Osteocyte (in vitro differentiated cells): Measurements from ENCODE around the gene CMIP. TPM values are rescaled to one million over a fixed set of nuclear protein-coding genes. Genes with fewer than 3 reads are reported as not detected.

Source experiments
- DNase-seq: peaks from one replicate; pipeline ENCODE4 v3.0.0; 2021; ENCODE audit warnings: mixed read lengths; ENCODE audit not compliant: unreplicated experiment; ENCODE audit errors: extremely low spot score
- H3K27ac Mint-ChIP-seq: one replicate; pipeline ENCODE4 v1.8.0; 2021; ENCODE audit warnings: mild to moderate bottlenecking, mixed read lengths; ENCODE audit not compliant: unreplicated experiment
- H3K27me3 Mint-ChIP-seq: one replicate; pipeline ENCODE4 v1.8.0; 2021; ENCODE audit warnings: mixed read lengths; ENCODE audit not compliant: unreplicated experiment
- H3K36me3 Mint-ChIP-seq: one replicate; pipeline ENCODE4 v1.8.0; 2021; ENCODE audit warnings: mixed read lengths; ENCODE audit not compliant: unreplicated experiment
- H3K4me1 Mint-ChIP-seq: one replicate; pipeline ENCODE4 v1.8.0; 2021; ENCODE audit warnings: mixed read lengths; ENCODE audit not compliant: unreplicated experiment
- H3K4me3 Mint-ChIP-seq: one replicate; pipeline ENCODE4 v1.8.0; 2021; ENCODE audit warnings: mild to moderate bottlenecking, moderate library complexity, mixed read lengths; ENCODE audit not compliant: unreplicated experiment
- H3K9me3 Mint-ChIP-seq: one replicate; pipeline ENCODE4 v1.8.0; 2021; ENCODE audit warnings: mixed read lengths; ENCODE audit not compliant: unreplicated experiment
- total RNA-seq: library from RNA; stranded (reverse); gene quantifications from 2 replicates; pipeline ENCODE4 v1.2.1, GENCODE V29; 2021
- TF ChIP-seq, protein P1 (sequence below): fragments of 200-600 bp; sonication (generic); IDR thresholded peaks from 2 replicates; pipeline ENCODE4 v1.5.0; 2021; ENCODE audit warnings: antibody characterized with exemption, mild to moderate bottlenecking, moderate library complexity

The CMIP gene
- total RNA-seq, 1 donor from 2014 or later, result 38.0 TPM

DNA sequence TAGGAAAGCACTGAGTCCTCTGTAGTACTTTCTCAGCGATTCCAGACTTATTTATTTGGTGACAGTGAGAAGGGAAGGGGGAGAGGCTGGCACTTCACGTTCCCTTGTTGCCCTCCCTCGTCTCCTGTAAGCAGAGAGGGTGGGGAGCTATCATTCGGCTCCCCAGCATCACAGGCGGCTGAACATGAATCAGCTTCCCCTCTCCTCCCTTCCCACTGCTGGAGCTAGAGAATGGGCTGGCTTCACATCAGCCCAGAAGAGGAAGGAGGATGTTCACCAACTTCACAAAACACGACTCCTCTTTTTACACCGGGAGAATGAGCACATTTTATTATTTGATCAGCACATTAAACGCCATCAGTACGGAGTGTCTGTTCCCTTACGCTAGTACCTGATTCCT lies 6.7 kb upstream of the CMIP start:
- Mint-ChIP-seq H3K4me1 (peaks cover 4% of the 10 kb centered on the region), H3K9me3 (peaks cover 5% of the 10 kb centered on the region), H3K36me3 (no peaks in the 10 kb centered on the region), H3K27me3 (no peaks in the 10 kb centered on the region), H3K4me3 (no peak overlapping the region), H3K27ac (no peak overlapping the region)
- TF ChIP-seq, protein P1, sequence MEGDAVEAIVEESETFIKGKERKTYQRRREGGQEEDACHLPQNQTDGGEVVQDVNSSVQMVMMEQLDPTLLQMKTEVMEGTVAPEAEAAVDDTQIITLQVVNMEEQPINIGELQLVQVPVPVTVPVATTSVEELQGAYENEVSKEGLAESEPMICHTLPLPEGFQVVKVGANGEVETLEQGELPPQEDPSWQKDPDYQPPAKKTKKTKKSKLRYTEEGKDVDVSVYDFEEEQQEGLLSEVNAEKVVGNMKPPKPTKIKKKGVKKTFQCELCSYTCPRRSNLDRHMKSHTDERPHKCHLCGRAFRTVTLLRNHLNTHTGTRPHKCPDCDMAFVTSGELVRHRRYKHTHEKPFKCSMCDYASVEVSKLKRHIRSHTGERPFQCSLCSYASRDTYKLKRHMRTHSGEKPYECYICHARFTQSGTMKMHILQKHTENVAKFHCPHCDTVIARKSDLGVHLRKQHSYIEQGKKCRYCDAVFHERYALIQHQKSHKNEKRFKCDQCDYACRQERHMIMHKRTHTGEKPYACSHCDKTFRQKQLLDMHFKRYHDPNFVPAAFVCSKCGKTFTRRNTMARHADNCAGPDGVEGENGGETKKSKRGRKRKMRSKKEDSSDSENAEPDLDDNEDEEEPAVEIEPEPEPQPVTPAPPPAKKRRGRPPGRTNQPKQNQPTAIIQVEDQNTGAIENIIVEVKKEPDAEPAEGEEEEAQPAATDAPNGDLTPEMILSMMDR, result no peak
- DNase-seq, result no peak

DNA sequence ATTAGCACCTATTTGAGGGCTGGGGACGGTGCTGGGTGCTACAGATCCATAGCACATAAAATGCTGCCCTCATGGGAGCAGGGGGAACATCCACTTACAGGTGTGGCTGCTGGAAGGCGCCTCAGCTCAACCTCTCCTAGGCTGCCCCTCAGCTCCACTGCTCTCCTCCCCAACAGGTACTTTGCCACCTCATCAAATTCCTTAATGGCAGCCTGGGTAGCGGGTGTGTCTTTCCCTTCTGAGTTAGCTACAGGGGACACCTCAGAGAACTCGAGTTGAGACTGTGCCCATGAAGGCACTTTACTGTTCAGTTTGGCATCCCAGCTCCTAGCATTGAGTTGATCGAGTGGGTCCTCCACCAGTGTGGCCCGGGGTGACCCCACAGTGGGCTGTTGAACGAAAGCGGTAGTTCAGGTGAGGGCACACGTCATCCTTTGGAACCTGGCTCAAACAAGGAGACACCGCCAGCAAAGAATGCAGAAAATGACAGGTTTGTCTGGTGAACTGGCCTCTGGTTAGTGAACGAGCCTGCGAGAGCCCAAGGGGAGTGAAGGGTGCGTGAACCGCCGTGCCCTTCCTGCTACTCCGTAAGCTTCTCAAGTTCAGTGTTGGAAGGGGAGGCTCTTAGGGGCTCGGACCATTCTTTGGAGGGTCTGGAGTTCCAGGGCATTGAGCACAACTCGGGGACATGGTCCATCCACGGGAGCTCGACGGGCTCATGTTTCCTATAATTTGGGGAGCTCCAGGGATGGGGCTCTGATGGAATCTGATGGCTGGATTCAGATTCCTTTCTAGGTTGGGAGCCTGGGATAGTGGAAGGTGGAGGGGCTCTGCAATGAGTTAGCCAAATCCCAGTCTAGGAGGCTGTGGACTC lies 3.5 kb upstream of the CMIP start:
- no peaks in the 10 kb centered on the region for H3K36me3 Mint-ChIP-seq
- no peak overlapping the region for H3K27ac Mint-ChIP-seq
- no peak overlapping the region for H3K4me3 Mint-ChIP-seq

DNA sequence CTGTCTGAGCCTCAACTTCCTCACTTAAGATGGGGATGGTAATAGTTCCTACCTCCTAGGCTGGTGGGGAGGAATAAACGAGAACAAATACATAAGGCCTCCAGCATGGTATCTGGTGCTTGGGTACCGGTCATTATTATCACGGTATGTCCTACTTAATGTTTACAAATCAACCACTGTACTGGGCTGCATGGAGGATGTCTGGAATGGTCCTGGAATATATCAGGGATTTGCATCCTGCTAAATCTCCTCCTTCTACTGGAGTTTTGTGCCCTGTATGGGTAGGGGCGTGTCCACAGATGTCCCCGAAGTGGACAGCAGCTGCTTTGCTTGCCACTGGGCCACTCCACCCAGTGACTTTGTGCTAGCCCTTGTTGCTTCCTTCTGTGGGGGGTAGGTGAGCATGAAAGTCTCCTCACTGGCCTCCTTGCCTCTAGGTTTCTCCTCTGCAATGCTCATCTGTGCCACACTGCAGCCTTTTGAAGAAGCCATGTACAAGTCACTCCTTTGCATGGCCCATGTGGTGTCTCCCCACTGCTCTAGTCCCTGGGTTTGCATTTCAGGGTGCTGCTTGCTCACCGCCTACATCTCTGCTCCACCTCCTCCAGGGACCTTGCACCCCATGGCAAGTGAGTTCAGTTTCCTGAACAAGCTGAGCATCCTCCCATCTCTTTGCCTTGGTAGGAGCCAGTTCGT lies 2.2 kb upstream of the CMIP start:
- Mint-ChIP-seq H3K4me3 (no peak overlapping the region), H3K27me3 (no peaks in the 10 kb centered on the region), H3K27ac (no peak overlapping the region)

More for the DNA sequence above, 3.5 kb upstream of the CMIP start:
- H3K4me1 Mint-ChIP-seq, result peaks cover 13% of the 10 kb centered on the region
- H3K27me3 Mint-ChIP-seq, result no peaks in the 10 kb centered on the region
- no peak for DNase-seq
- H3K9me3 Mint-ChIP-seq, result peaks cover 5% of the 10 kb centered on the region
- TF ChIP-seq, protein P1, result no peak

DNA sequence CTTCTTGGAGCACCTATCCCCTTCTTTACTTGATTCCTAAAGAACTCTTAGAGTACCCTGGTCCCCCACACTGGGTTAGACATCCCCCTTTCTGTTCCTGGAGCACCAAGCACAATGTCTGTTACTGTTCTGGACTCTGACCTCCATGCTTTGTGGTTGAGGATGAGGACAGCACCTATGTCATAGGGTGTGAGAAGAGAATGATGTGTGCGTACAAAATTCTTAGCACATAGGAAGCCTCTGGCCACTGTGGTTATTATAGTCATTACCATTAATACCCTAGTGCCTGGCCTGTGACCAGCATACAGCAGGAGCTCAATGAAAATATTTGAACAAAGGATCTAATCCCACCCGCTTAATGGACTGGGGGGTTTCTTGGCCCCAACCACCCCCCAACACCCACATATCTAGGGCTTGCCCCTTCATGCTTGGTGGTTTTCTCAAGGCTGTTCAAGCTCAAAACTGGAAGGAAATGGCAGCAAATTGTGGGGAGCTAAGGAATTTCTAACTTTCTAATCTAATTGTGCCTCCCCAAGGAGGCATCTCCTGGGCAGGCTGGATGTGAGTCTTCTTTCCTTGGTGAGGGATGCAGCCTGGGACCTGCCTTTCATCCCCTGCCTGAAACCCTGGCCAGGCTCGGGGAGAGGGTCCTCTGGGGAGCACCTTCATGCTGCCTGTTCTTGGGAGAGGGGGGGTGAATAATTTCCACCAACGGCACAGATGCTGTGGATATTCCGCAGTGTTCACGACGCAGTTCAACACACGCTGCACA lies 1.5 kb upstream of the CMIP start:
- no peaks in the 10 kb centered on the region for H3K36me3 Mint-ChIP-seq
- peak overlapping the region; percentile 72 for H3K4me3 Mint-ChIP-seq
- H3K27me3 Mint-ChIP-seq, result no peaks in the 10 kb centered on the region
- peaks cover 26% of the 10 kb centered on the region for H3K4me1 Mint-ChIP-seq
- no peaks in the 10 kb centered on the region for H3K9me3 Mint-ChIP-seq
- DNase-seq, result no peak
- peak overlapping the region; percentile 76 for H3K27ac Mint-ChIP-seq
- TF ChIP-seq, protein P1, result no peak

More for the DNA sequence above, 2.2 kb upstream of the CMIP start:
- H3K36me3 Mint-ChIP-seq, result no peaks in the 10 kb centered on the region
- H3K4me1 Mint-ChIP-seq, result peaks cover 21% of the 10 kb centered on the region
- no peaks in the 10 kb centered on the region for H3K9me3 Mint-ChIP-seq
- no peak for DNase-seq
- TF ChIP-seq, protein P1, result no peak
